OCI-LY7 (cell line): ENCODE measurements around the gene SMIM7. TPM values are rescaled to one million over a fixed set of nuclear protein-coding genes. Genes with fewer than 3 reads are reported as not detected.

ENCODE experiments used
- Bru-seq: library from RNA; stranded (reverse); fragments of 400-500 nt; gene quantifications from one replicate; lab custom pipeline; 2021; lab: Mats Ljungman, UMichigan
- BruChase-seq, 2 experiments: library from RNA; stranded (reverse); fragments of 400-500 nt; gene quantifications; one replicate each; lab custom pipeline; 2021; lab: Mats Ljungman, UMichigan
- BruUV-seq: library from RNA; stranded (reverse); fragments of 400-500 nt; replicated peaks from 2 replicates; lab custom pipeline; 2021; lab: Mats Ljungman, UMichigan
- CTCF ChIA-PET: fragments of 300-600 bp; sonication (Branson Sonifier 250); formaldehyde crosslinking; loops from one replicate; lab custom pipeline; 2022; ENCODE audit warnings: antibody characterized with exemption; ENCODE audit not compliant: unreplicated experiment; lab: Charles Lee
- POLR2A ChIA-PET: fragments of 300-600 bp; sonication (Branson Sonifier 250); formaldehyde crosslinking; loops from one replicate; lab custom pipeline; 2022; ENCODE audit warnings: antibody characterized with exemption; lab: Charles Lee
- DNase-seq: peaks from one replicate; pipeline ENCODE4 v3.0.0-alpha.2; 2015; ENCODE audit warnings: low spot score
- H2AFZ ChIP-seq: fragments of 200-600 bp; sonication (generic), shearing (Covaris generic); 2 replicates; pipeline ENCODE4 v1.6.1; 2014; ENCODE audit warnings: mild to moderate bottlenecking, antibody characterized with exemption, low read length, moderate library complexity
- H3K27ac ChIP-seq: fragments of 200-600 bp; sonication (generic); 2 replicates; pipeline ENCODE4 v1.5.1; 2014; ENCODE audit warnings: mixed run types, low read depth, mild to moderate bottlenecking, moderate library complexity, low read length, inconsistent platforms; ENCODE audit not compliant: poor library complexity, severe bottlenecking
- H3K36me3 ChIP-seq: fragments of 200-600 bp; sonication (generic); 2 replicates; pipeline ENCODE4 v1.6.1; 2014; ENCODE audit warnings: mild to moderate bottlenecking, antibody characterized with exemption, low read length, moderate library complexity, mixed read lengths; ENCODE audit not compliant: insufficient read depth
- H3K4me1 ChIP-seq: fragments of 200-600 bp; sonication (generic); 2 replicates; pipeline ENCODE4 v1.5.1; 2014; ENCODE audit warnings: mild to moderate bottlenecking, low read length; ENCODE audit not compliant: insufficient read depth, poor library complexity, severe bottlenecking
- H3K4me2 ChIP-seq: fragments of 200-600 bp; sonication (generic); 2 replicates; pipeline ENCODE4 v1.6.1; 2014; ENCODE audit warnings: mild to moderate bottlenecking, low read length
- H3K4me3 ChIP-seq: fragments of 200-600 bp; sonication (generic); 2 replicates; pipeline ENCODE4 v1.5.1; 2014; ENCODE audit warnings: mild to moderate bottlenecking, low read depth, low read length; ENCODE audit not compliant: poor library complexity, severe bottlenecking
- H3K79me2 ChIP-seq: fragments of 200-600 bp; sonication (generic); 2 replicates; pipeline ENCODE4 v1.6.1; 2016; ENCODE audit warnings: low read depth, mild to moderate bottlenecking, low read length, moderate library complexity, mixed read lengths; ENCODE audit not compliant: insufficient read depth
- H3K9me2 ChIP-seq: fragments of 200-600 bp; sonication (generic); 2 replicates; pipeline ENCODE4 v1.6.1; 2016; ENCODE audit warnings: mild to moderate bottlenecking, low read length, mixed read lengths; ENCODE audit not compliant: insufficient read depth
- H3K9me3 ChIP-seq: fragments of 200-600 bp; sonication (generic); 2 replicates; pipeline ENCODE4 v1.6.1; 2014; ENCODE audit warnings: mild to moderate bottlenecking, mixed run types, low read length, mixed read lengths
- H4K20me1 ChIP-seq: fragments of 200-600 bp; sonication (generic); 2 replicates; pipeline ENCODE4 v1.6.1; 2014; ENCODE audit warnings: mild to moderate bottlenecking, antibody characterized with exemption, low read length, moderate library complexity, mixed read lengths; ENCODE audit not compliant: insufficient read depth
- CTCF ChIP-seq: fragments of 200-600 bp; sonication (generic); conservative IDR thresholded peaks from 2 replicates; pipeline ENCODE4 v1.5.1; 2014; ENCODE audit warnings: mild to moderate bottlenecking, antibody characterized with exemption, low read length, moderate library complexity, mixed read lengths
- EZH2phosphoT487 ChIP-seq: fragments of 200-600 bp; sonication (generic); IDR thresholded peaks from 2 replicates; pipeline ENCODE4 v1.6.1; 2018; ENCODE audit warnings: low read depth, borderline replicate concordance, mild to moderate bottlenecking, mixed run types, antibody characterized with exemption, low read length, moderate library complexity, mixed read lengths
- intact Hi-C: fragments of 100-400 bp; cut with micrococcal nuclease; formaldehyde crosslinking; loops from one replicate; pipeline ENCODE4 v1.10.0; 2022; ENCODE audit not compliant: unreplicated experiment
- long read RNA-seq: library from polyadenylated mRNA; stranded (forward); transcript quantifications from one replicate; pipeline ENCODE4 v2.0.0, GENCODE V29; 2022
- total RNA-seq, 2 experiments: library from RNA; depleted of rRNA in 1 of 2; stranded (reverse); fragments of >200 nt in 1 of 2; shearing (Covaris generic) in 1 of 2; gene quantifications; 2 replicates each; pipeline ENCODE4 v1.2.3, GENCODE V29; 2014 to 2022

SMIM7 gene
- 75.5 and 87.0 TPM in 2 replicates for total RNA-seq (2014; rRNA removed; shearing (Covaris generic))
- 96.3 and 104 TPM in 2 replicates for total RNA-seq (2022)
- percentile 91 among the genes with signal in this experiment for Bru-seq, nascent RNA
- percentile 94 among the genes with signal in this experiment for BruChase-seq, experiment 1, labeled RNA remaining after a 6-hour chase
- BruChase-seq, experiment 2, labeled RNA remaining after a 2-hour chase = percentile 96 among the genes with signal in this experiment
- long read RNA-seq, transcript SMIM7-214 (4 exons, 1,075 nt) = minor isoform, 8 of 124 reads
- long read RNA-seq, transcript SMIM7-210 (6 exons, 1,065 nt) = minor isoform, 6 of 124 reads
- long read RNA-seq, transcript SMIM7-208 (5 exons, 2,776 nt) = major isoform, 74 of 124 reads
- long read RNA-seq, transcript SMIM7-207 (6 exons, 1,126 nt) = minor isoform, 5 of 124 reads
- long read RNA-seq, partial matches to known transcripts = 4 of 124 reads
- long read RNA-seq, other reads (novel, unspliced or antisense) = 13 of 124 reads

- intact Hi-C loops = loop anchor here (2.0 to 5.0 kb wide), 2 partner anchors 52 to 73 kb away; no protein-coding TSS in a partner anchor
- Histone ChIP-seq H3K4me1 (peaks cover 29% of the 10 kb centered on the region), H2AFZ (peak within 1 kb of the TSS; percentile 48; the same call in 1 of the 2 replicates), H3K79me2 (peaks cover 55% of the 10 kb centered on the region), H3K27ac (peak within 1 kb of the TSS; percentile 83), H3K36me3 (peaks cover 45% of the 10 kb centered on the region), H4K20me1 (peaks cover 21% of the 10 kb centered on the region), H3K9me3 (no peaks in the 10 kb centered on the region), H3K4me3 (peak within 1 kb of the TSS; percentile 96), H3K4me2 (peak within 1 kb of the TSS; percentile 100), H3K9me2 (no peaks in the 10 kb centered on the region)
- BruUV-seq = no TSS peak
- TF ChIP-seq EZH2phosphoT487 (no peak), CTCF (peak; percentile 66)
- ChIA-PET POLR2A (interaction anchor here (0.6 to 1.0 kb wide), 6 partner anchors 22 to 219 kb away, joined by 3 to 6 read pairs (median 3); no protein-coding TSS in a partner anchor), CTCF (interaction anchor here (0.7 kb wide), 1 partner anchor 434 kb away, joined by 3 read pairs; no protein-coding TSS in a partner anchor)
- peak; percentile 100 for DNase-seq
Measured at GRCh38 chr19:16659832-16660708, at the start of gene SMIM7. TSS of gene SMIM7 (minus strand) at chr19:16660144. CDS start at chr19:16660110, 34 bp downstream.

GRCh38 chr19:16703677-16704076 is 43.7 kb upstream of the SMIM7 start:
- Histone ChIP-seq H3K4me1 (no peaks in the 10 kb centered on the region), H3K27ac (no peak overlapping the region), H4K20me1 (no peaks in the 10 kb centered on the region), H3K9me2 (no peaks in the 10 kb centered on the region), H3K9me3 (no peaks in the 10 kb centered on the region), H3K36me3 (no peaks in the 10 kb centered on the region), H3K4me2 (no peak overlapping the region), H3K4me3 (no peak overlapping the region), H3K79me2 (no peaks in the 10 kb centered on the region), H2AFZ (no peak overlapping the region)
- ChIA-PET CTCF (no interaction called here), POLR2A (interaction anchor here (0.6 to 0.8 kb wide), 3 partner anchors 16 to 534 kb away, joined by 3 to 4 read pairs (median 4); no protein-coding TSS in a partner anchor)
- intact Hi-C loops = no loop called here
- TF ChIP-seq CTCF (no peak), EZH2phosphoT487 (no peak)
- no peak for DNase-seq
- BruUV-seq = no TSS peak
